GM20000 (cell line): ENCODE results near the gene PDE4A.
A peak's percentile ranks its signal among the peaks of the same experiment; 100 is the strongest.

Source experiments
- DNase-seq: peaks from one replicate; pipeline ENCODE4 v3.0.0; 2012; ENCODE audit warnings: low spot score
- CTCF ChIP-seq: IDR thresholded peaks from 2 replicates; pipeline ENCODE4 v1.5.1; 2012; ENCODE audit warnings: mild to moderate bottlenecking, control low read depth; ENCODE audit errors: extremely low read depth, missing control alignments

Gene PDE4A

GRCh38 chr19:10499550-10500246 lies 79.4 kb downstream of the PDE4A start:
- DNase-seq: no peak
- TF ChIP-seq CTCF: no peak

- no peak for TF ChIP-seq CTCF
- DNase-seq: no peak
Measured at GRCh38 chr19:10500247-10500592, 79.9 kb downstream of the PDE4A start.

- no peak for TF ChIP-seq CTCF
- DNase-seq: peak; percentile 75
Measured at GRCh38 chr19:10501971-10502523, 81.7 kb downstream of the PDE4A start.

- TF ChIP-seq CTCF: no peak
- peak; percentile 99 for DNase-seq
Measured at GRCh38 chr19:10502524-10503001, 82.2 kb downstream of the PDE4A start.

GRCh38 chr19:10503002-10503789 lies 82.9 kb downstream of the PDE4A start, which contains the start of gene KEAP1:
KEAP1 (minus strand) TSS chr19:10503356; CDS start chr19:10500033, 3,323 bp downstream.
- peak; percentile 67 for DNase-seq
- TF ChIP-seq CTCF: no peak

- DNase-seq: peak; percentile 79
- peak; percentile 66 for TF ChIP-seq CTCF
Measured at GRCh38 chr19:10505583-10506229, 85.4 kb downstream of the PDE4A start.
